ENCODE data around the gene DISP3. TPM values are rescaled to one million over a fixed set of nuclear protein-coding genes. Genes with fewer than 3 reads are reported as not detected.

DISP3 gene
- polyA plus RNA-seq, 6 donors from 2014 or later = 0.05 to 0.09 (median 0.05) TPM; not detected in 2

DNA sequence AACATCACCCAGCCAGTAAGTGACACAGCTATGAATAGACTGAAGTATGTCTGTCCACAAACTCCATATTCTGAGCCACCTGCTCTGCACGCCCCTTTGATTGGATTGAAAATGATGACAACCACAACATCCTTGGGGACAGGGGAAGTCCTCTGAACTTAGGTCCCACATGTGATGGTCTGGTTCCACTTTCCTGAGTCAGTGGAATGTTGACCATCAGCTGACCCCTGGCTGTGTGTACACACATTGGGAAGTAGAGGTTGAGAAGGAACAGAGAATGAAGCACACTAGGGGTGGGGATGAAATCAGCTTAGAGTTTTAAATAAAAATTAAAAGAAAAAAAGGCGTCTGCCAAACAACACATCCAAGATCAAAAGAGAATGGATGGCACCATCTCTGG lies 8.0 kb upstream of the DISP3 start:
- H3K36me3 Mint-ChIP-seq = no peaks in the 10 kb centered on the region
- H3K27me3 Mint-ChIP-seq = peaks cover 30 to 41% (median 37%) of the 10 kb centered on the region in 3 donors
- ATAC-seq (ENCODE audit: low read depth in 2 of 2) (no peak), DNase-seq (no peak)
- H3K27ac Mint-ChIP-seq = no peak overlapping the region
- peaks cover 0 to 4% (median 0%) of the 10 kb centered on the region in 7 donors for H3K9me3 Mint-ChIP-seq
- H3K4me3 Mint-ChIP-seq = no peak overlapping the region
- no peaks in the 10 kb centered on the region for H3K4me1 Mint-ChIP-seq

GRCh38 chr1:11471473-11471872 lies 7.5 kb upstream of the DISP3 start:
- Mint-ChIP-seq H3K27me3 (peaks cover 32 to 41% (median 40%) of the 10 kb centered on the region in 3 donors), H3K36me3 (no peaks in the 10 kb centered on the region), H3K27ac (no peak overlapping the region), H3K9me3 (peaks cover 0 to 4% (median 0%) of the 10 kb centered on the region in 7 donors), H3K4me1 (no peaks in the 10 kb centered on the region), H3K4me3 (no peak overlapping the region)
- DNase-seq (no peak), ATAC-seq (ENCODE audit: low read depth in 2 of 2) (no peak)

DNA sequence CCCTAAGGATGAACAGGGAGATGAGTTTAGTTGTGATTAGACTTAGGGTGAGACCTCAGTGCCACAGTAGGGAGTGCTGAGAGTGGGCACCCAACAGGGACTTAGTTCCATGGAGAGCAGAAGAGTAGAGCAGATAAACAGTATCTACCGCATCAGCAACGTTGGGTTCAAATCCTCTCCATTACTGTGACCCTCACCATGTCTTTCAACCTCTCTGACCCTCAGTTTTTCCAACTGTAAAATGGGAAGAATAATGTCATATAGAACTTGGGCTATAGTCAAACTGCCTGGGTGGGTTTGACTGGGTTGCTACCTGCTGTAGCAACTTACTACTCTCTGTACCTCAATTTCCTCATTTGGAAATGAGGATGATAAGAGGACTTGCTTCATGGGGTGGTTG lies 6.7 kb upstream of the DISP3 start:
- Mint-ChIP-seq H3K9me3 (peaks cover 0 to 4% (median 0%) of the 10 kb centered on the region in 7 donors), H3K27me3 (peaks cover 31 to 47% (median 41%) of the 10 kb centered on the region in 3 donors)

DNA sequence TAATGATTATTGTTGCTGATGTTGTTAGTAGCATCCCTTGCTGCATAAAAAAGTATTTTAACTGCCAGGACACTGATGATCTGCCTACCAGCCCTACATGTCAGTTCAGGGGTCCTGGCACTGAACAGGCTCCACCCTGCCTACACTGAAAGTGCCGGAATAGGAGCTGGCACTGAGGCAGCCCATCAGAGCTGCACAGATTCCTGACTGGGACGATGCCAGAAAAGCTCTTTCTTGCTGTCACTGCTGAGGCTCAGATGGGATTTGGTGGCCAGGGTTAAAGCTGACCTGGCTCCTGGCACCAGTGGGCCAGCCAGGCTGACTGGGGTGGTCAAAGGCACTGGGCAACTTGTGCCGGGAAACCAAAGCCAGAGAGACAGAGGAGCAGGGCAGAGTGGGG lies 6.2 kb upstream of the DISP3 start:
- no peak overlapping the region for H3K27ac Mint-ChIP-seq
- DNase-seq (no peak), ATAC-seq (ENCODE audit: low read depth in 2 of 2) (no peak)
- peaks cover 31 to 49% (median 45%) of the 10 kb centered on the region in 3 donors for H3K27me3 Mint-ChIP-seq
- H3K4me3 Mint-ChIP-seq = no peak overlapping the region
- peaks cover 0 to 4% (median 0%) of the 10 kb centered on the region in 7 donors for H3K9me3 Mint-ChIP-seq
- no peaks in the 10 kb centered on the region for H3K36me3 Mint-ChIP-seq
- no peaks in the 10 kb centered on the region for H3K4me1 Mint-ChIP-seq

More for the DNA sequence above, 6.7 kb upstream of the DISP3 start:
- no peak for DNase-seq
- Mint-ChIP-seq H3K4me1 (no peaks in the 10 kb centered on the region), H3K36me3 (no peaks in the 10 kb centered on the region), H3K27ac (no peak overlapping the region), H3K4me3 (no peak overlapping the region)
- no peak for ATAC-seq (ENCODE audit: low read depth in 2 of 2)

- H3K4me1 Mint-ChIP-seq = peaks cover 0 to 5% (median 4%) of the 10 kb centered on the region in 3 donors
- H3K27ac Mint-ChIP-seq = no peak overlapping the region
- H3K36me3 Mint-ChIP-seq = no peaks in the 10 kb centered on the region
- H3K4me3 Mint-ChIP-seq = peak overlapping the region in 1 of 8 donors; percentile 75
- H3K9me3 Mint-ChIP-seq = no peaks in the 10 kb centered on the region
- ATAC-seq (ENCODE audit: low read depth in 2 of 2) = no peak
- no peak for DNase-seq
- H3K27me3 Mint-ChIP-seq = peaks cover 31 to 52% (median 50%) of the 10 kb centered on the region in 3 donors
Observed at GRCh38 chr1:11473491-11474034, 5.4 kb upstream of the DISP3 start.

DNA sequence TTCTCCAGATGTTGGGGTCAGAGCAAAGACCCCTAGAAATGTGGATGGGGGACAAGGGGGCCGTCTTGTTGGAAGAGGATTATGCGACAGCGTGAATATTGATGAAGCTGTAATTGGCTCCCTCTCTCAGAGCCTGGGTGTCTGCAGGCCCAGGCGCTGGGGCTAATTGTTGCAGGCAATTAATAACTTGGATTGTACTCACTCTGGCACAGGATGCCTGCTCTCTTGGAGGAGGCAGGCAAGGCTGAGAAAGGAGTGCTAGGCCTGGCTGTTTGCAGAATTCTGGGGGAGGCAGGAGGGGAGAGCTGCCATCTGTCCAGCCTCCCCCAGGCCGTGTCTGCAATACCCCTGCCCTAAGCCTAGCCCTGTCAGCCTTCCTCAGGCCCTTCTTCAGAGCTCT lies 4.1 kb upstream of the DISP3 start:
- no peak for DNase-seq
- H3K4me1 Mint-ChIP-seq = peaks cover 2 to 6% (median 4%) of the 10 kb centered on the region in 3 donors

GRCh38 chr1:11475748-11476147 lies 3.2 kb upstream of the DISP3 start:
- Mint-ChIP-seq H3K4me1 (peaks cover 9 to 12% (median 10%) of the 10 kb centered on the region in 3 donors), H3K27ac (no peak overlapping the region), H3K27me3 (peaks cover 35 to 51% (median 49%) of the 10 kb centered on the region in 3 donors), H3K36me3 (peaks cover 0 to 9% of the 10 kb centered on the region in 2 donors), H3K9me3 (peaks cover 0 to 4% (median 0%) of the 10 kb centered on the region in 7 donors), H3K4me3 (peak overlapping the region in 1 of 8 donors; percentile 66)
- ATAC-seq (ENCODE audit: low read depth in 2 of 2) (no peak), DNase-seq (no peak)

More for the DNA sequence above, 4.1 kb upstream of the DISP3 start:
- no peak overlapping the region for H3K4me3 Mint-ChIP-seq
- peaks cover 30 to 42% (median 42%) of the 10 kb centered on the region in 3 donors for H3K27me3 Mint-ChIP-seq
- no peak for ATAC-seq (ENCODE audit: low read depth in 2 of 2)
- H3K36me3 Mint-ChIP-seq = no peaks in the 10 kb centered on the region
- H3K27ac Mint-ChIP-seq = no peak overlapping the region
- H3K9me3 Mint-ChIP-seq = no peaks in the 10 kb centered on the region

DNA sequence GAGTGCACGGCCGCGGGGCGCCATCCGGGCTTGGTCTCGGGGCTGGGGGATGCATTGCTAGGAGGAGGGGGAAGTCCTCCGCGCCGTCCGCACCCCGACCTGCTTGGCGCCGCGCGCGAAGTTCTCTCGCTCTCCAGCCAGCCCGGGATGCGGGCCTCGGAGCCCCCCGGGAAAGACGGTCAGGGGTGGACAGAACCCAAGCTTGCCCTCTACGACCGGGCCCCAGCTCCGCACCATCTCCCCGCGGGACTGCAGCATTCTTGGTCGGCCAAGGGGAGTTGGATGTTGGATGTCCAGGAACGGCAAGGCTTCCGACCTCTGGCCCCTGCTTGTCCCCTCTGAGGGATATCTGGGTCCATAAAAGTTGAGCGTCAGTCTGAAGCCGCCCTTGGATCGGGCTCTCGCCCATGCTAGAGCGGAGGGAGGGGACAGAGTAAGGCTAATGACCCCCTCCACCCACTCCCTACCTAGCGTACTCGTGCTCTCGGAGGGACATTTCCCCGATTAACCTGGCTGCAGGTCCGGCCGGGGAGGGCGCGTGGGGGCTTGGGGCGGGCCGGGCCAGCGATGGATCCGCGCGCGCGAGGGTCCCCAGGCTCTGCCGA lies 522 bp downstream of the DISP3 start:
- Mint-ChIP-seq H3K27ac (no peak overlapping the region), H3K4me3 (peak overlapping the region; percentile 66 to 87 (median 80)), H3K36me3 (peaks cover 0 to 16% of the 10 kb centered on the region in 2 donors), H3K4me1 (peaks cover 12 to 15% (median 14%) of the 10 kb centered on the region in 3 donors), H3K9me3 (peaks cover 0 to 4% (median 0%) of the 10 kb centered on the region in 7 donors), H3K27me3 (peaks cover 43 to 71% (median 61%) of the 10 kb centered on the region in 3 donors)
- DNase-seq (no peak), ATAC-seq (ENCODE audit: low read depth in 2 of 2) (no peak)

DNA sequence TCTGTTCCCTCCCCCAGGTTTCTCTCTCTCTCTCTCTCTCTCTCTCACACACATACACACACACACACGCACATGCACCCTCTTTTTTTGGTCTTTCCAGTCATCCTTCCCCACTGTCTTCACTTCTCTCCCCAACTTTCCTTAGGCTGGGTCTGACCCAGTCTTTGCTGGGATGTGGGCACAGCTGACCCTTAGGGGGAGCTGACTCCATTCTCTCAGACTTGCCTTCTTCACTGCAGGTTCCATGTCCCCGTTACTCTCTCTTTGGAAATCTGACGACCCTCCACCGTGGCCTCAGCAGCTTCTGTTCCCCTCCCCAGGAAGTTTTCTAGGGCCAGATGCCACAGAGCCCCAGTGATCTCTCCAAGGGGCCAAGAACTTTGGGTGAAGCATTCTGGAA lies 2.1 kb downstream of the DISP3 start:
- peaks cover 45 to 74% (median 73%) of the 10 kb centered on the region in 3 donors for H3K27me3 Mint-ChIP-seq
- peaks cover 0 to 4% (median 0%) of the 10 kb centered on the region in 7 donors for H3K9me3 Mint-ChIP-seq
- no peak overlapping the region for H3K27ac Mint-ChIP-seq
- no peak for DNase-seq
- H3K4me1 Mint-ChIP-seq = peaks cover 12 to 15% (median 14%) of the 10 kb centered on the region in 3 donors
- H3K4me3 Mint-ChIP-seq = peak overlapping the region in 7 of 8 donors; percentile 1 to 89 (median 74)
- peaks cover 0 to 16% of the 10 kb centered on the region in 2 donors for H3K36me3 Mint-ChIP-seq
- no peak for ATAC-seq (ENCODE audit: low read depth in 2 of 2)

DNA sequence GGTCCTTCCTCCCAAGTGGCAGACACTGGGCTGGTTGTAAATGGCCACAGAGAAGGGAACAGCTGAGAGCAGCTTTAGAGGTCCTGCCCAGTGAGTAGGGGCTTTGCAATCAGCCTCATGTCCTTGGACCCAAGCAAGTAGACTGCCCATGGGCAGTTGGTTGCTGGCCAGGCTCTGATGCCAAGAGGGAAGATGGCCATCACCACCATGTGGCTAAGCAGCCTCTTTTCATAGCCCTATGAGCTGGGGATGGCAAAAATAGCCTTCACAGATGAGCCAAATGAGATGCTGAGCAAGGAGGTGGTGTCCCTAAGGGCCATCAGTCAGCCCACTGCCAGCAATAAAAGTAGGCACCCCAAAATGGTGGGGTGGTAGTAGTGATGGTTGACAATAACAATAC lies 3.2 kb downstream of the DISP3 start:
- no peak for DNase-seq
- Mint-ChIP-seq H3K27me3 (peaks cover 40 to 80% (median 80%) of the 10 kb centered on the region in 3 donors), H3K27ac (no peak overlapping the region)

GRCh38 chr1:11482701-11483479 lies 3.9 kb downstream of the DISP3 start:
- H3K4me3 Mint-ChIP-seq = no peak overlapping the region
- ATAC-seq (ENCODE audit: low read depth in 2 of 2) (no peak), DNase-seq (no peak)
- H3K9me3 Mint-ChIP-seq = peaks cover 0 to 4% (median 0%) of the 10 kb centered on the region in 7 donors
- H3K27me3 Mint-ChIP-seq = peaks cover 35 to 82% (median 80%) of the 10 kb centered on the region in 3 donors
- no peak overlapping the region for H3K27ac Mint-ChIP-seq
- H3K36me3 Mint-ChIP-seq = peaks cover 0 to 16% of the 10 kb centered on the region in 2 donors
- peaks cover 12 to 15% (median 14%) of the 10 kb centered on the region in 3 donors for H3K4me1 Mint-ChIP-seq

More for the DNA sequence above, 3.2 kb downstream of the DISP3 start:
- Mint-ChIP-seq H3K36me3 (peaks cover 0 to 16% of the 10 kb centered on the region in 2 donors), H3K4me1 (peaks cover 12 to 15% (median 14%) of the 10 kb centered on the region in 3 donors), H3K4me3 (peak overlapping the region in 1 of 8 donors; percentile 47), H3K9me3 (peaks cover 0 to 4% (median 0%) of the 10 kb centered on the region in 7 donors)
- no peak for ATAC-seq (ENCODE audit: low read depth in 2 of 2)

DNA sequence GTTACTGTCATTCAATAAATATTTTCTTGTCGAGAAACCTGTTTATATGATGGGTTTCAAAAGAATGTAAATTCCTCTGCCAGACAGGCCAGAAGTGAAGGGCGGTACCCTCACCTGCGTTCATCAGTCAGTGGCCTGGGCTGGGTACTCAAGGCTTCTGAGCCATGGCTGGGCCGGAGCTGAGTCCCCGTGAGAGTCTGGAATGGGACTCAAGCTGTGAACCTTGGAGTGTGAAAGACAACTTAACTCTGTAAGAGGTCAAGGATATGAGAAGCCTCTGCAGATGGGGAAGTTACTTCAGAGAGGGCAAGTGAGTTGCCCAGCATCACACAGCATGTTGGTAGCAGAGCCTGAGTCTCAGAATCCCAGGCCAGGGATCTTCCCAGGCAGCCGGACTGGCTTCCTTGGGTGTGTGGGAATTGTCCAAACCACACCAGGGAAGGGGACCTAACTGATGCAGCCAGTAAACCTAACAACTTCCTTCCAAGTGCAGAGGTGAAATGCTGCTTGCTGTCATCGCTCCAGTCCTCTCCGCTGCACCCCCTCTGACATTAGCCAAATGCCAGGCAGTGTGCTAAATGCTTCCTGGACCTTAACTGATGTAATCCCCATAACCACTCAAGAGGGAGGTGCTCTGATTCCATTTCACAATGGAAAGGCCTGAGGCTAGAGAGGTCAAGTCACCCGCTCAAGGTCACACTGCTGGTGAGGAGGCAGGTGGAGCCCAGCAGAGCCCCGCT lies 4.8 kb downstream of the DISP3 start:
- peaks cover 32 to 79% (median 74%) of the 10 kb centered on the region in 3 donors for H3K27me3 Mint-ChIP-seq
- H3K36me3 Mint-ChIP-seq = peaks cover 0 to 16% of the 10 kb centered on the region in 2 donors

DNA sequence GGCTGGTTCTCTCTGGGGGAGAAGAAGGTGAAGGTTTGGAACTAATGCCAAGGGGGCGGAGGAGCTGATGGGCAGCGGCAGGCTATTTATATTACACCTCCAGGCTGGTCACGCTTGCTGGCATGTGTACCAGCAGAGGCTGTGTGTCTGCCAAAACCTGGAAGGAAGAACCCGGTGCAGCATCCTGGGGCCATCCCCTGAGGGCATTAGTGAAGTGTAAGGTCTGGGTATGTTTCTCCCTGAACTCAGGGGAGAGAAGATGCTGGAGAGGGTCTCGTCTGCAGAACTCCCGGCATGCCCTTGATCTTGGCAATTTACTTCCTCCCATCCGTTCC lies 5.3 kb downstream of the DISP3 start:
- peaks cover 0 to 16% of the 10 kb centered on the region in 2 donors for H3K36me3 Mint-ChIP-seq
- peaks cover 32 to 81% (median 74%) of the 10 kb centered on the region in 3 donors for H3K27me3 Mint-ChIP-seq
- H3K4me3 Mint-ChIP-seq = no peak overlapping the region
- no peak overlapping the region for H3K27ac Mint-ChIP-seq
- H3K9me3 Mint-ChIP-seq = peaks cover 0 to 4% (median 0%) of the 10 kb centered on the region in 7 donors
- no peak for DNase-seq
- H3K4me1 Mint-ChIP-seq = peaks cover 6 to 14% (median 11%) of the 10 kb centered on the region in 3 donors
- ATAC-seq (ENCODE audit: low read depth in 2 of 2) = no peak

More for the DNA sequence above, 4.8 kb downstream of the DISP3 start:
- DNase-seq (no peak), ATAC-seq (ENCODE audit: low read depth in 2 of 2) (no peak)
- Mint-ChIP-seq H3K9me3 (peaks cover 0 to 4% (median 0%) of the 10 kb centered on the region in 7 donors), H3K27ac (no peak overlapping the region), H3K4me3 (no peak overlapping the region), H3K4me1 (peaks cover 6 to 14% (median 11%) of the 10 kb centered on the region in 3 donors)

Measured in naive B cell (primary cell).